OCI-LY1 (cell line): Measurements from ENCODE around the gene MMRN2.
"Not testable (repeated sequence)": the region's sequence is repeated elsewhere in the genome, so short reads cannot be mapped to it uniquely, and the experiment has no call there.

Source experiments
- H2AFZ ChIP-seq: fragments of 200-600 bp; sonication (generic), shearing (Covaris generic); 2 replicates; pipeline ENCODE4 v1.6.0; 2014; ENCODE audit warnings: antibody characterized with exemption, mild to moderate bottlenecking, low read length
- H3F3A ChIP-seq: fragments of 200-600 bp; sonication (generic), shearing (Covaris generic); 2 replicates; pipeline ENCODE4 v1.6.0; 2014; ENCODE audit warnings: mild to moderate bottlenecking, antibody characterized with exemption, low read length, moderate library complexity; ENCODE audit not compliant: insufficient read depth
- H3K27ac ChIP-seq: fragments of 200-600 bp; sonication (generic); 2 replicates; pipeline ENCODE4 v1.5.1; 2014; ENCODE audit warnings: low read length, mixed run types, mild to moderate bottlenecking, low read depth; ENCODE audit not compliant: poor library complexity, severe bottlenecking
- H3K27me3 ChIP-seq: fragments of 200-600 bp; sonication (generic); 2 replicates; pipeline ENCODE4 v1.6.0; 2014; ENCODE audit warnings: antibody characterized with exemption, mild to moderate bottlenecking, low read length, moderate library complexity; ENCODE audit not compliant: insufficient read depth
- H3K36me3 ChIP-seq: fragments of 200-600 bp; sonication (generic); 2 replicates; pipeline ENCODE4 v1.6.1; 2014; ENCODE audit warnings: mild to moderate bottlenecking, antibody characterized with exemption, low read length, moderate library complexity, mixed read lengths; ENCODE audit not compliant: insufficient read depth
- H3K4me1 ChIP-seq: fragments of 200-600 bp; sonication (generic); 2 replicates; pipeline ENCODE4 v1.5.1; 2014; ENCODE audit warnings: mild to moderate bottlenecking, low read length, moderate library complexity; ENCODE audit not compliant: insufficient read depth, severe bottlenecking
- H3K4me2 ChIP-seq: fragments of 200-600 bp; sonication (generic), shearing (Covaris generic); 2 replicates; pipeline ENCODE4 v1.6.1; 2014; ENCODE audit warnings: low read length
- H3K4me3 ChIP-seq: fragments of 200-600 bp; sonication (generic); 2 replicates; pipeline ENCODE4 v1.5.1; 2014; ENCODE audit warnings: low read length, low read depth, mild to moderate bottlenecking, mixed read lengths; ENCODE audit not compliant: poor library complexity, severe bottlenecking
- H3K79me2 ChIP-seq: fragments of 200-600 bp; shearing (Covaris generic); 2 replicates; pipeline ENCODE4 v1.6.1; 2016; ENCODE audit warnings: mixed run types, low read length, mixed read lengths; ENCODE audit not compliant: insufficient read depth
- H3K9ac ChIP-seq: fragments of 200-600 bp; sonication (generic), shearing (Covaris generic); 2 replicates; pipeline ENCODE4 v1.6.1; 2014; ENCODE audit warnings: mild to moderate bottlenecking, low read length, mixed read lengths
- H3K9me2 ChIP-seq: fragments of 200-600 bp; sonication (generic), shearing (Covaris generic); 2 replicates; pipeline ENCODE4 v1.6.1; 2014; ENCODE audit warnings: low read depth, mild to moderate bottlenecking, low read length, mixed read lengths
- H3K9me3 ChIP-seq: fragments of 200-600 bp; shearing (Covaris generic); 2 replicates; pipeline ENCODE4 v1.6.1; 2014; ENCODE audit warnings: low read length, mixed read lengths
- H4K20me1 ChIP-seq: fragments of 200-600 bp; sonication (generic), shearing (Covaris generic); 2 replicates; pipeline ENCODE4 v1.6.0; 2016; ENCODE audit warnings: mild to moderate bottlenecking, low read length; ENCODE audit not compliant: insufficient read depth
- CTCF ChIP-seq: fragments of 200-600 bp; sonication (generic), shearing (Covaris generic); IDR thresholded peaks from 2 replicates; pipeline ENCODE4 v1.5.1; 2017; ENCODE audit warnings: mild to moderate bottlenecking, antibody characterized with exemption, low read length, moderate library complexity, mixed read lengths
- EZH2 ChIP-seq: fragments of 200-600 bp; sonication (generic), shearing (Covaris generic); IDR thresholded peaks from 2 replicates; pipeline ENCODE4 v1.8.0; 2017; ENCODE audit warnings: borderline replicate concordance, mixed run types, mild to moderate bottlenecking, antibody characterized with exemption, low read length, moderate library complexity, mixed read lengths

The MMRN2 gene

GRCh38 chr10:86981716-86982115, 24.3 kb upstream of the MMRN2 start:
- Histone ChIP-seq H4K20me1 (no peaks in the 10 kb centered on the region), H3F3A (no peaks in the 10 kb centered on the region), H3K4me3 (no peak overlapping the region), H3K9me3 (no peaks in the 10 kb centered on the region), H3K4me2 (no peak overlapping the region), H3K36me3 (no peaks in the 10 kb centered on the region), H3K27me3 (no peaks in the 10 kb centered on the region), H3K79me2 (no peaks in the 10 kb centered on the region), H3K9ac (no peak overlapping the region), H2AFZ (no peak overlapping the region), H3K9me2 (no peaks in the 10 kb centered on the region), H3K4me1 (no peaks in the 10 kb centered on the region), H3K27ac (no peak overlapping the region)
- TF ChIP-seq EZH2: no peak
- no peak for TF ChIP-seq CTCF

- H3K4me2 ChIP-seq, H3K9ac ChIP-seq, H2AFZ ChIP-seq, H3K4me3 ChIP-seq, H3F3A ChIP-seq, H3K4me1 ChIP-seq, H3K9me3 ChIP-seq, H4K20me1 ChIP-seq, H3K9me2 ChIP-seq, H3K27me3 ChIP-seq, H3K79me2 ChIP-seq, H3K27ac ChIP-seq, H3K36me3 ChIP-seq: not testable (repeated sequence)
Observed at GRCh38 chr10:86981020-86981419, 23.6 kb upstream of the MMRN2 start.

DNA sequence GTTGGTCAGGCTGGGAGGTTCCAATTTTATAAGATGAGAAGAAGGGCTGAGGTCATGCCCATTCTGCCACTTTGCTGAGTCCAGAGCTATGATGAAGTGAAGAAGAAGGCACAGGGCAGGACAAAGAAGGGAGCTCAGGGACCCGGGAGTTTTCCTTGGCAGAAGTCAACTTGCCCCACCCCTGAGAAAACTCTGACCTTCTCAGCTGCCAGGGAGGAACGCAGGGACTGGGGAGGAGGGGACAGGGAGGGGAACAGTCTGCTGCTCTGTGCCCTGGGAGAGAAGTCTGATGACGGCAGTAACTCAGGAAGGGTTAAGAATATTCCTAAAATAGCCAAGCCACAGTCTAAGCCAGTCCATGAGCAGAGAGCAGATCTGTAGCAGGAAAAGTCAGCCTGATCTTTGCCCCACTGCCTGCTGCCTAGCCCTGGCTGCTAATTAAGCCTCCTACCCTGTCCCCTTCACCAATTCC, 22.6 kb upstream of the MMRN2 start:
- Histone ChIP-seq H3K27me3 (no peaks in the 10 kb centered on the region), H3K4me2 (no peak overlapping the region), H4K20me1 (no peaks in the 10 kb centered on the region), H3K4me3 (no peak overlapping the region), H3K9me3 (no peaks in the 10 kb centered on the region), H3K79me2 (no peaks in the 10 kb centered on the region), H3K36me3 (no peaks in the 10 kb centered on the region), H3F3A (no peaks in the 10 kb centered on the region), H3K27ac (no peak overlapping the region), H3K4me1 (no peaks in the 10 kb centered on the region), H2AFZ (no peak overlapping the region), H3K9me2 (no peaks in the 10 kb centered on the region), H3K9ac (no peak overlapping the region)
- TF ChIP-seq EZH2: no peak
- TF ChIP-seq CTCF: no peak

- Histone ChIP-seq H3K9me2 (no peaks in the 10 kb centered on the region), H3K4me1 (no peaks in the 10 kb centered on the region), H3K27ac (no peak overlapping the region), H3K36me3 (no peaks in the 10 kb centered on the region), H3K9me3 (no peaks in the 10 kb centered on the region), H2AFZ (no peak overlapping the region), H3F3A (no peaks in the 10 kb centered on the region), H4K20me1 (no peaks in the 10 kb centered on the region), H3K79me2 (no peaks in the 10 kb centered on the region), H3K4me3 (no peak overlapping the region), H3K27me3 (no peaks in the 10 kb centered on the region), H3K4me2 (no peak overlapping the region), H3K9ac (no peak overlapping the region)
- TF ChIP-seq CTCF (no peak), EZH2 (no peak)
Observed at GRCh38 chr10:86979296-86979818, 21.9 kb upstream of the MMRN2 start.

GRCh38 chr10:86978457-86978856, 21.0 kb upstream of the MMRN2 start:
- H3K4me2 ChIP-seq, H4K20me1 ChIP-seq, H3K4me3 ChIP-seq, H3F3A ChIP-seq, H3K9ac ChIP-seq, H3K4me1 ChIP-seq, H3K9me2 ChIP-seq, H3K27ac ChIP-seq, H2AFZ ChIP-seq, H3K79me2 ChIP-seq, H3K9me3 ChIP-seq, H3K36me3 ChIP-seq, H3K27me3 ChIP-seq: not testable (repeated sequence)
